IMR-90 (cell line): ENCODE measurements around the gene MOB3B. TPM values are rescaled to one million over a fixed set of nuclear protein-coding genes. Genes with fewer than 3 reads are reported as not detected.

Source experiments
- ATAC-seq: fragments of 200-7000 bp; cut with Tn5 transposase; 2 replicates; pipeline ENCODE4 v1.9.1; 2020; ENCODE audit warnings: low read depth, mild to moderate bottlenecking, moderate library complexity
- BruUV-seq: library from RNA; stranded (reverse); fragments of 400-500 nt; replicated peaks from 2 replicates; lab custom pipeline; 2021; lab: Mats Ljungman, UMichigan
- CTCF ChIA-PET: fragments of 300-600 bp; formaldehyde crosslinking; extraction: SDS; loops from one replicate; lab custom pipeline; 2021; ENCODE audit warnings: antibody characterized with exemption; lab: Yijun Ruan, JAX
- POLR2A ChIA-PET: fragments of 300-600 bp; sonication (Branson Sonifier 250); formaldehyde crosslinking; loops from one replicate; lab custom pipeline; 2022; ENCODE audit warnings: antibody characterized with exemption; ENCODE audit not compliant: unreplicated experiment; lab: Charles Lee
- DNase-seq: peaks from one replicate; pipeline ENCODE4 v3.0.0; 2013
- H2AFZ ChIP-seq: replicated peaks from 2 replicates; pipeline ENCODE3; 2013; ENCODE audit warnings: low read length, mild to moderate bottlenecking; ENCODE audit not compliant: poor library complexity
- H2AK5ac ChIP-seq: 2 replicates; pipeline ENCODE4 v1.6.1; 2013; ENCODE audit warnings: low read depth, low read length, inconsistent platforms
- H2AK9ac ChIP-seq: replicated peaks from 2 replicates; pipeline ENCODE3; 2013; ENCODE audit warnings: mild to moderate bottlenecking, low read depth, low read length, moderate library complexity; ENCODE audit not compliant: poor library complexity
- H2BK120ac ChIP-seq: 2 replicates; pipeline ENCODE4 v1.6.1; 2013; ENCODE audit warnings: low read depth, low read length, inconsistent platforms
- H2BK15ac ChIP-seq: 3 replicates; pipeline ENCODE4 v1.6.1; 2013; ENCODE audit warnings: low read depth, low read length, inconsistent platforms
- H2BK20ac ChIP-seq: 2 replicates; pipeline ENCODE4 v1.6.1; 2013; ENCODE audit warnings: low read depth, mild to moderate bottlenecking, inconsistent platforms, low read length, moderate library complexity
- H2BK5ac ChIP-seq: 2 replicates; pipeline ENCODE4 v1.6.1; 2013; ENCODE audit warnings: mild to moderate bottlenecking, low read depth, low read length, inconsistent platforms; ENCODE audit not compliant: poor library complexity, severe bottlenecking
- H3K14ac ChIP-seq: replicated peaks from 2 replicates; pipeline ENCODE4 v1.6.1; 2013; ENCODE audit warnings: low read depth, low read length, inconsistent platforms
- H3K18ac ChIP-seq: 2 replicates; pipeline ENCODE4 v1.6.1; 2013; ENCODE audit warnings: low read depth, low read length, control low read depth
- H3K23ac ChIP-seq: 2 replicates; pipeline ENCODE4 v1.6.1; 2013; ENCODE audit warnings: low read depth, low read length, inconsistent platforms
- H3K27ac ChIP-seq: 2 replicates; pipeline ENCODE4 v1.5.1; 2013; ENCODE audit warnings: mild to moderate bottlenecking, control low read depth, low read length; ENCODE audit not compliant: insufficient read depth
- H3K27me3 ChIP-seq: 2 replicates; pipeline ENCODE4 v1.6.1; 2013; ENCODE audit warnings: low read length; ENCODE audit not compliant: control insufficient read depth, insufficient read depth
- H3K36me3 ChIP-seq: 2 replicates; pipeline ENCODE4 v1.6.1; 2013; ENCODE audit warnings: low read length, mixed read lengths; ENCODE audit not compliant: control insufficient read depth, insufficient read depth
- H3K4ac ChIP-seq: 2 replicates; pipeline ENCODE4 v1.6.1; 2013; ENCODE audit warnings: low read depth, low read length, inconsistent platforms
- H3K4me1 ChIP-seq: 2 replicates; pipeline ENCODE4 v1.6.1; 2013; ENCODE audit warnings: low read length, mixed read lengths; ENCODE audit not compliant: control insufficient read depth, insufficient read depth
- H3K4me2 ChIP-seq: 2 replicates; pipeline ENCODE4 v1.6.1; 2013; ENCODE audit warnings: low read depth, mild to moderate bottlenecking, control low read depth, low read length, moderate library complexity
- H3K4me3 ChIP-seq: 2 replicates; pipeline ENCODE4 v1.5.1; 2013; ENCODE audit warnings: low read depth, mild to moderate bottlenecking, control low read depth, low read length, moderate library complexity; ENCODE audit not compliant: insufficient read depth
- H3K56ac ChIP-seq: 2 replicates; pipeline ENCODE4 v1.6.1; 2013; ENCODE audit warnings: low read length, inconsistent platforms; ENCODE audit not compliant: insufficient read depth; ENCODE audit errors: extremely low read depth
- H3K79me1 ChIP-seq, 2 experiments: 2 replicates each; pipeline ENCODE4 v1.6.1; 2013; ENCODE audit warnings: low read length in 2 of 2, inconsistent platforms in 1 of 2, low read depth in 1 of 2
- H3K9ac ChIP-seq: 2 replicates; pipeline ENCODE4 v1.6.1; 2013; ENCODE audit warnings: low read depth, low read length, control low read depth
- H3K9me1 ChIP-seq: 2 replicates; pipeline ENCODE4 v1.6.1; 2013; ENCODE audit warnings: low read length, inconsistent platforms; ENCODE audit not compliant: insufficient read depth
- H3K9me3 ChIP-seq: 2 replicates; pipeline ENCODE4 v1.6.1; 2013; ENCODE audit warnings: low read length; ENCODE audit not compliant: control insufficient read depth, insufficient read depth
- H4K20me1 ChIP-seq: 2 replicates; pipeline ENCODE4 v1.6.1; 2013; ENCODE audit warnings: low read length, inconsistent platforms; ENCODE audit not compliant: insufficient read depth
- H4K5ac ChIP-seq: 2 replicates; pipeline ENCODE4 v1.6.1; 2013; ENCODE audit warnings: mild to moderate bottlenecking, low read depth, low read length, control low read depth
- H4K8ac ChIP-seq, 2 experiments: 2 replicates each; pipeline ENCODE4 v1.6.1; 2013; ENCODE audit warnings: low read depth in 2 of 2, low read length in 2 of 2, control low read depth in 1 of 2, inconsistent platforms in 1 of 2
- H4K91ac ChIP-seq: 2 replicates; pipeline ENCODE4 v1.6.1; 2013; ENCODE audit warnings: low read depth, low read length, inconsistent platforms; ENCODE audit not compliant: insufficient read depth
- BHLHE40 ChIP-seq: fragments of 150-350 bp; IDR thresholded peaks from 2 replicates; pipeline ENCODE4 v1.6.1; 2016; ENCODE audit warnings: mild to moderate bottlenecking, low read depth, low read length
- CEBPB ChIP-seq: IDR thresholded peaks from 2 replicates; pipeline ENCODE4 v1.6.1; 2012; ENCODE audit warnings: low read depth, low read length, improper control_type of control experiment
- CHD1 ChIP-seq: IDR thresholded peaks from 2 replicates; pipeline ENCODE4 v1.6.1; 2012; ENCODE audit warnings: low read depth, low read length, improper control_type of control experiment
- CTCF ChIP-seq: conservative IDR thresholded peaks from 2 replicates; pipeline ENCODE4 v1.5.1; 2012; ENCODE audit warnings: mild to moderate bottlenecking, low read depth, low read length, improper control_type of control experiment
- ELK1 ChIP-seq: fragments of 150-350 bp; IDR thresholded peaks from 2 replicates; pipeline ENCODE4 v1.6.1; 2016; ENCODE audit warnings: low read depth, mild to moderate bottlenecking, low read length, moderate library complexity, borderline replicate concordance
- FOS ChIP-seq: fragments of 150-350 bp; IDR thresholded peaks from 2 replicates; pipeline ENCODE4 v1.6.1; 2016; ENCODE audit warnings: low read depth, low read length
- MAFK ChIP-seq: IDR thresholded peaks from 2 replicates; pipeline ENCODE4 v1.6.1; 2012; ENCODE audit warnings: low read depth, low read length, improper control_type of control experiment
- MAZ ChIP-seq: IDR thresholded peaks from 2 replicates; pipeline ENCODE4 v1.6.1; 2012; ENCODE audit warnings: low read depth, mild to moderate bottlenecking, low read length, improper control_type of control experiment, moderate library complexity, borderline replicate concordance
- MXI1 ChIP-seq: IDR thresholded peaks from 2 replicates; pipeline ENCODE4 v1.6.1; 2012; ENCODE audit warnings: low read depth, mild to moderate bottlenecking, low read length, moderate library complexity, borderline replicate concordance
- NFE2L2 ChIP-seq: fragments of 150-350 bp; IDR thresholded peaks from 2 replicates; pipeline ENCODE4 v1.6.1; 2016; ENCODE audit warnings: low read depth, mild to moderate bottlenecking, low read length
- POLR2A ChIP-seq: IDR thresholded peaks from 2 replicates; pipeline ENCODE4 v1.6.1; 2012; ENCODE audit warnings: mild to moderate bottlenecking, low read depth, low read length
- RAD21 ChIP-seq: IDR thresholded peaks from 2 replicates; pipeline ENCODE4 v1.6.1; 2012; ENCODE audit warnings: low read length, improper control_type of control experiment
- RCOR1 ChIP-seq: IDR thresholded peaks from 2 replicates; pipeline ENCODE4 v1.6.1; 2012; ENCODE audit warnings: mild to moderate bottlenecking, low read length, improper control_type of control experiment; ENCODE audit not compliant: insufficient replicate concordance
- RFX5 ChIP-seq: IDR thresholded peaks from 2 replicates; pipeline ENCODE4 v1.8.0; 2012; ENCODE audit warnings: low read depth, mild to moderate bottlenecking, low read length, moderate library complexity
- SMC3 ChIP-seq: fragments of 150-350 bp; IDR thresholded peaks from 2 replicates; pipeline ENCODE4 v1.6.1; 2016; ENCODE audit warnings: low read depth, mild to moderate bottlenecking, antibody characterized with exemption, low read length, moderate library complexity
- USF2 ChIP-seq: fragments of 150-350 bp; IDR thresholded peaks from 2 replicates; pipeline ENCODE4 v1.6.1; 2017; ENCODE audit warnings: mild to moderate bottlenecking, antibody characterized with exemption, low read length, low read depth
- WGBS, 2 experiments: methylation state at CpG; one replicate each; pipeline versions ENCODE4 v1.1.5 to v1.1.7; 2013; ENCODE audit warnings: missing lambda C conversion rate in 2 of 2; ENCODE audit not compliant: insufficient read length in 1 of 2; ENCODE audit errors: extremely low coverage in 2 of 2; 5-methylcytosine and 5-hydroxymethylcytosine counted together
- dilution Hi-C: fragments of 300-500 bp; cut with HindIII; formaldehyde crosslinking; loops from one replicate; pipeline ENCODE4 v1.14.3; 2018; ENCODE audit warnings: low sequenced_read_pairs; ENCODE audit not compliant: unreplicated experiment
- in situ Hi-C: fragments of 300-500 bp; cut with MboI; formaldehyde crosslinking; loops from 3 replicates; pipeline ENCODE4 v1.14.3; 2019; ENCODE audit warnings: low sequenced_read_pairs, inconsistent platforms, mixed read lengths
- intact Hi-C: fragments of 100-400 bp; cut with micrococcal nuclease; formaldehyde crosslinking; loops from 2 replicates; pipeline ENCODE4 v1.10.0; 2022
- polyA plus RNA-seq, 3 experiments: library from polyadenylated mRNA; depleted of rRNA; stranded (reverse); fragments of >200 nt; gene quantifications; 2 replicates each; pipeline ENCODE4 v1.2.3, GENCODE V29; 2012; ENCODE audit warnings: low replicate concordance in 1 of 3
- total RNA-seq: library from RNA; depleted of rRNA; stranded (reverse); fragments of >200 nt; gene quantifications from 2 replicates; pipeline ENCODE4 v1.2.3, GENCODE V29; 2012

Gene MOB3B
- total and polyA plus RNA-seq, 2 of the 4 experiments (the other 2 are of a cell fraction), result under 0.01 to 0.02 TPM

- POLR2A ChIA-PET, result no interaction called here
- Histone ChIP-seq H2BK20ac (no peak overlapping the region), H3K27me3 (peaks cover 4% of the 10 kb centered on the region), H2BK15ac (no peak overlapping the region), H3K9me3 (no peaks in the 10 kb centered on the region), H3K9me1 (no peaks in the 10 kb centered on the region), H3K23ac (no peak overlapping the region), H3K36me3 (no peaks in the 10 kb centered on the region), H2BK5ac (no peak overlapping the region), H3K4me1 (no peaks in the 10 kb centered on the region), H3K79me1 (no peaks in the 10 kb centered on the region), H3K18ac (no peak overlapping the region), H3K14ac (no peak overlapping the region), H3K4ac (no peak overlapping the region), H2BK120ac (no peak overlapping the region), H3K4me2 (no peak overlapping the region), H2AFZ (no peak overlapping the region), H3K9ac (no peak overlapping the region), H4K20me1 (no peaks in the 10 kb centered on the region), H3K4me3 (no peak overlapping the region), H4K5ac (no peak overlapping the region), H4K8ac (no peak overlapping the region), H4K91ac (no peak overlapping the region), H2AK5ac (no peak overlapping the region), H3K56ac (no peak overlapping the region), H3K27ac (no peak overlapping the region), H2AK9ac (no peak overlapping the region)
- ATAC-seq (no peak), DNase-seq (no peak)
- dilution Hi-C loops, result no loop called here
- 40% methylated on average over 1 of the region's 4 CpGs; no CpG with 5 or more reads in 1 of the 2 experiments for WGBS, 2 experiments
- intact Hi-C loops, result no loop called here
- in situ Hi-C loops, result no loop called here
- CTCF ChIA-PET, result no interaction called here
- BruUV-seq, result no TSS peak
- TF ChIP-seq RFX5 (no peak), MXI1 (no peak), RCOR1 (no peak), CHD1 (no peak), SMC3 (no peak), POLR2A (no peak), FOS (no peak), NFE2L2 (no peak), MAZ (no peak), CEBPB (no peak), CTCF (no peak), USF2 (no peak), BHLHE40 (no peak), ELK1 (no peak), RAD21 (no peak), MAFK (no peak)
These were observed 8.6 kb downstream of the MOB3B start for GRCh38 chr9:27520986-27521385.
